GM12875 (cell line): ENCODE results near the gene APBA2.

ENCODE experiments used
- H3K4me3 ChIP-seq: one replicate; pipeline ENCODE4 v1.5.1; 2011; ENCODE audit warnings: low read depth, low read length, control low read depth
- CTCF ChIP-seq: IDR thresholded peaks from 2 replicates; pipeline ENCODE4 v1.5.1; 2011; ENCODE audit warnings: low read depth, mild to moderate bottlenecking, control low read depth, inconsistent platforms, low read length, moderate library complexity, borderline replicate concordance; ENCODE audit not compliant: insufficient read depth

The APBA2 gene

GRCh38 chr15:29134239-29134638 is 248.5 kb downstream of the APBA2 start:
- H3K4me3 ChIP-seq: no peak overlapping the region
- no peak for TF ChIP-seq CTCF

GRCh38 chr15:29134641-29135308 is 249.0 kb downstream of the APBA2 start:
- no peak overlapping the region for H3K4me3 ChIP-seq
- no peak for TF ChIP-seq CTCF

- no peak for TF ChIP-seq CTCF
- no peak overlapping the region for H3K4me3 ChIP-seq
These were observed 249.5 kb downstream of the APBA2 start for GRCh38 chr15:29135309-29135657.

- TF ChIP-seq CTCF: no peak
- H3K4me3 ChIP-seq: no peak overlapping the region
These were observed 250.2 kb downstream of the APBA2 start for GRCh38 chr15:29135702-29136646.

- H3K4me3 ChIP-seq: no peak overlapping the region
- no peak for TF ChIP-seq CTCF
These were observed 252.5 kb downstream of the APBA2 start for GRCh38 chr15:29138260-29138659.

- no peak for TF ChIP-seq CTCF
- H3K4me3 ChIP-seq: no peak overlapping the region
These were observed 253.3 kb downstream of the APBA2 start for GRCh38 chr15:29139072-29139471.
